H9 (cell line): Measurements from ENCODE around the gene THSD7A. TPM values are rescaled to one million over a fixed set of nuclear protein-coding genes. Genes with fewer than 3 reads are reported as not detected.

Experiments used
- DNase-seq: peaks from one replicate; pipeline ENCODE4 v3.0.0-alpha.2; 2017
- H2AFZ ChIP-seq: one replicate; pipeline ENCODE4 v1.6.1; 2013; ENCODE audit warnings: mild to moderate bottlenecking, low read length, control low read depth, moderate library complexity
- H2AK5ac ChIP-seq: 2 replicates; pipeline ENCODE4 v1.6.1; 2013; ENCODE audit warnings: low read length, control low read depth, mixed read lengths; ENCODE audit not compliant: insufficient read length
- H2BK120ac ChIP-seq: one replicate; pipeline ENCODE4 v1.6.1; 2013; ENCODE audit warnings: low read depth, mild to moderate bottlenecking, low read length, control low read depth, inconsistent platforms; ENCODE audit not compliant: poor library complexity, severe bottlenecking
- H2BK12ac ChIP-seq: 2 replicates; pipeline ENCODE4 v1.6.1; 2013; ENCODE audit warnings: low read length, control low read depth, mixed read lengths, low read depth; ENCODE audit not compliant: insufficient read length
- H2BK15ac ChIP-seq: 2 replicates; pipeline ENCODE4 v1.6.1; 2013; ENCODE audit warnings: low read depth, low read length, control low read depth
- H2BK20ac ChIP-seq: one replicate; pipeline ENCODE4 v1.6.1; 2013; ENCODE audit warnings: low read depth, mild to moderate bottlenecking, low read length, control low read depth, inconsistent platforms; ENCODE audit not compliant: poor library complexity, severe bottlenecking
- H2BK5ac ChIP-seq: 2 replicates; pipeline ENCODE4 v1.6.1; 2013; ENCODE audit warnings: low read length, control low read depth, mixed read lengths; ENCODE audit not compliant: insufficient read length
- H3K14ac ChIP-seq: 2 replicates; pipeline ENCODE4 v1.6.1; 2013; ENCODE audit warnings: low read length, control low read depth; ENCODE audit not compliant: insufficient read depth
- H3K18ac ChIP-seq: 2 replicates; pipeline ENCODE4 v1.6.1; 2013; ENCODE audit warnings: low read depth, mild to moderate bottlenecking, mixed read lengths, low read length, control low read depth; ENCODE audit not compliant: insufficient read length
- H3K23ac ChIP-seq: 2 replicates; pipeline ENCODE4 v1.6.1; 2013; ENCODE audit warnings: low read length, control low read depth, mixed read lengths, low read depth; ENCODE audit not compliant: insufficient read length
- H3K23me2 ChIP-seq: 2 replicates; pipeline ENCODE4 v1.6.1; 2013; ENCODE audit warnings: low read depth, mild to moderate bottlenecking, mixed read lengths, low read length, control low read depth; ENCODE audit not compliant: insufficient read length, poor library complexity, severe bottlenecking
- H3K27ac ChIP-seq: 2 replicates; pipeline ENCODE4 v1.5.1; 2013; ENCODE audit warnings: low read length, control low read depth, mixed read lengths, low read depth; ENCODE audit not compliant: insufficient read length
- H3K27me3 ChIP-seq: 2 replicates; pipeline ENCODE4 v1.6.1; 2013; ENCODE audit warnings: low read length, control low read depth, inconsistent platforms; ENCODE audit not compliant: insufficient read depth
- H3K4ac ChIP-seq: 2 replicates; pipeline ENCODE4 v1.6.1; 2013; ENCODE audit warnings: low read depth, mild to moderate bottlenecking, control low read depth, inconsistent platforms, low read length, moderate library complexity
- H3K4me1 ChIP-seq: 2 replicates; pipeline ENCODE4 v1.6.1; 2013; ENCODE audit warnings: low read length, control low read depth, inconsistent platforms; ENCODE audit not compliant: insufficient read depth
- H3K4me2 ChIP-seq: 2 replicates; pipeline ENCODE4 v1.6.1; 2013; ENCODE audit warnings: low read length, control low read depth, mixed read lengths; ENCODE audit not compliant: insufficient read length, insufficient read depth
- H3K56ac ChIP-seq: 2 replicates; pipeline ENCODE4 v1.6.1; 2013; ENCODE audit warnings: low read depth, mild to moderate bottlenecking, mixed read lengths, low read length, control low read depth; ENCODE audit not compliant: insufficient read length
- H3K79me1 ChIP-seq: 2 replicates; pipeline ENCODE4 v1.6.1; 2013; ENCODE audit warnings: low read depth, mild to moderate bottlenecking, moderate library complexity, low read length, control low read depth, inconsistent platforms; ENCODE audit not compliant: insufficient read depth, poor library complexity, severe bottlenecking
- H3K79me2 ChIP-seq: 2 replicates; pipeline ENCODE4 v1.6.1; 2013; ENCODE audit warnings: low read length, control low read depth, inconsistent platforms; ENCODE audit not compliant: insufficient read depth
- H3K9ac ChIP-seq: 2 replicates; pipeline ENCODE4 v1.6.1; 2013; ENCODE audit warnings: low read length, control low read depth, mixed read lengths; ENCODE audit not compliant: insufficient read length; ENCODE audit errors: extremely low read depth
- H3K9me3 ChIP-seq: one replicate; pipeline ENCODE4 v1.6.1; 2013; ENCODE audit warnings: low read depth, low read length, inconsistent platforms; ENCODE audit not compliant: control insufficient read depth
- H3T11ph ChIP-seq: one replicate; pipeline ENCODE4 v1.6.1; 2013; ENCODE audit warnings: mild to moderate bottlenecking, low read length, control low read depth, inconsistent platforms
- H4K20me1 ChIP-seq: one replicate; pipeline ENCODE4 v1.6.1; 2013; ENCODE audit not compliant: control insufficient read depth, insufficient read length, insufficient read depth
- H4K5ac ChIP-seq: 2 replicates; pipeline ENCODE4 v1.6.1; 2013; ENCODE audit warnings: low read depth, mild to moderate bottlenecking, mixed read lengths, low read length, control low read depth; ENCODE audit not compliant: insufficient read length
- H4K8ac ChIP-seq: replicated peaks from 2 replicates; pipeline ENCODE4 v1.6.1; 2013; ENCODE audit warnings: low read length, control low read depth, mixed read lengths, low read depth; ENCODE audit not compliant: insufficient read length
- H4K91ac ChIP-seq: 2 replicates; pipeline ENCODE4 v1.6.1; 2013; ENCODE audit warnings: low read depth, mild to moderate bottlenecking, moderate library complexity, mixed read lengths, low read length, control low read depth; ENCODE audit not compliant: insufficient read length
- H3K27ac Mint-ChIP-seq, 3 experiments: 2 replicates in 2 of 3; 3 replicates in 1 of 3; pipeline ENCODE4 v1.8.0; 2020 to 2021; ENCODE audit warnings: mixed read lengths in 3 of 3, mild to moderate bottlenecking in 1 of 3, moderate library complexity in 1 of 3
- H3K27me3 Mint-ChIP-seq: 2 replicates; pipeline ENCODE4 v1.8.0; 2021; ENCODE audit warnings: low read depth, mild to moderate bottlenecking, moderate library complexity, mixed read lengths
- H3K36me3 Mint-ChIP-seq, 3 experiments: 2 replicates in 2 of 3; 3 replicates in 1 of 3; pipeline ENCODE4 v1.8.0; 2020 to 2021; ENCODE audit warnings: low read depth in 3 of 3, mixed read lengths in 3 of 3; ENCODE audit not compliant: insufficient read depth in 1 of 3
- H3K4me1 Mint-ChIP-seq, 2 experiments: 2 replicates each; pipeline ENCODE4 v1.8.0; 2020; ENCODE audit warnings: mixed read lengths in 2 of 2
- H3K4me3 Mint-ChIP-seq, 2 experiments: 2 replicates in 1 of 2; 3 replicates in 1 of 2; pipeline ENCODE4 v1.8.0; 2020 to 2021; ENCODE audit warnings: mild to moderate bottlenecking in 2 of 2, mixed read lengths in 2 of 2, moderate library complexity in 1 of 2
- H3K9me3 Mint-ChIP-seq, 2 experiments: 2 replicates in 1 of 2; 3 replicates in 1 of 2; pipeline ENCODE4 v1.8.0; 2020; ENCODE audit warnings: mild to moderate bottlenecking in 2 of 2, mixed read lengths in 2 of 2, moderate library complexity in 1 of 2
- WGBS: extraction: QIAGEN DNeasy Blood & Tissue Kit; methylation state at CpG from one replicate; pipeline ENCODE4 v1.1.7; 2013; ENCODE audit warnings: missing lambda C conversion rate, low lambda C conversion rate, mixed read lengths; ENCODE audit not compliant: insufficient read length; ENCODE audit errors: extremely low coverage; 5-methylcytosine and 5-hydroxymethylcytosine counted together
- total RNA-seq: library from RNA; stranded (reverse); gene quantifications from 2 replicates; pipeline ENCODE4 v1.2.1, GENCODE V29; 2021
- TF ChIP-seq, protein P1 (sequence below): fragments of 200-600 bp; sonication (generic); conservative IDR thresholded peaks from 3 replicates; pipeline ENCODE4 v1.8.0; 2021; ENCODE audit warnings: antibody characterized with exemption, mild to moderate bottlenecking

Gene THSD7A
- total RNA-seq, 1 experiment from 2014 or later = 0.42 TPM

GRCh38 chr7:11505471-11505985 lies 326.5 kb downstream of the THSD7A start:
- no peak overlapping the region for H3K9ac ChIP-seq
- no peak overlapping the region for H2BK15ac ChIP-seq
- H3K79me1 ChIP-seq = no peaks in the 10 kb centered on the region
- DNase-seq = no peak
- H3K27ac Mint-ChIP-seq = no peak overlapping the region
- no peak overlapping the region for H2AK5ac ChIP-seq
- peaks cover 25 to 39% (median 28%) of the 10 kb centered on the region in 3 experiments for H3K36me3 Mint-ChIP-seq
- no peak overlapping the region for H4K5ac ChIP-seq
- H3K79me2 ChIP-seq = no peaks in the 10 kb centered on the region
- H3K56ac ChIP-seq = no peak overlapping the region
- no peak overlapping the region for H2BK20ac ChIP-seq
- no peak overlapping the region for H4K8ac ChIP-seq
- H3K4me2 ChIP-seq = no peak overlapping the region
- no peak overlapping the region for H4K91ac ChIP-seq
- TF ChIP-seq, protein P1, sequence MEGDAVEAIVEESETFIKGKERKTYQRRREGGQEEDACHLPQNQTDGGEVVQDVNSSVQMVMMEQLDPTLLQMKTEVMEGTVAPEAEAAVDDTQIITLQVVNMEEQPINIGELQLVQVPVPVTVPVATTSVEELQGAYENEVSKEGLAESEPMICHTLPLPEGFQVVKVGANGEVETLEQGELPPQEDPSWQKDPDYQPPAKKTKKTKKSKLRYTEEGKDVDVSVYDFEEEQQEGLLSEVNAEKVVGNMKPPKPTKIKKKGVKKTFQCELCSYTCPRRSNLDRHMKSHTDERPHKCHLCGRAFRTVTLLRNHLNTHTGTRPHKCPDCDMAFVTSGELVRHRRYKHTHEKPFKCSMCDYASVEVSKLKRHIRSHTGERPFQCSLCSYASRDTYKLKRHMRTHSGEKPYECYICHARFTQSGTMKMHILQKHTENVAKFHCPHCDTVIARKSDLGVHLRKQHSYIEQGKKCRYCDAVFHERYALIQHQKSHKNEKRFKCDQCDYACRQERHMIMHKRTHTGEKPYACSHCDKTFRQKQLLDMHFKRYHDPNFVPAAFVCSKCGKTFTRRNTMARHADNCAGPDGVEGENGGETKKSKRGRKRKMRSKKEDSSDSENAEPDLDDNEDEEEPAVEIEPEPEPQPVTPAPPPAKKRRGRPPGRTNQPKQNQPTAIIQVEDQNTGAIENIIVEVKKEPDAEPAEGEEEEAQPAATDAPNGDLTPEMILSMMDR = no peak
- no peaks in the 10 kb centered on the region for H3K9me3 ChIP-seq
- no peaks in the 10 kb centered on the region for H3K27me3 ChIP-seq
- H3K27me3 Mint-ChIP-seq = no peaks in the 10 kb centered on the region
- H4K20me1 ChIP-seq = no peaks in the 10 kb centered on the region
- no peak overlapping the region for H2AFZ ChIP-seq
- H3K27ac ChIP-seq = no peak overlapping the region
- no peak overlapping the region for H2BK120ac ChIP-seq
- peaks cover 30 to 31% of the 10 kb centered on the region in 2 experiments for H3K4me1 Mint-ChIP-seq
- H3K18ac ChIP-seq = no peak overlapping the region
- H2BK5ac ChIP-seq = no peak overlapping the region
- no peak overlapping the region for H3T11ph ChIP-seq
- peaks cover 4% of the 10 kb centered on the region; the same call in 1 of the 2 replicates for H3K4me1 ChIP-seq
- no peak overlapping the region for H3K4me3 Mint-ChIP-seq
- H3K14ac ChIP-seq = no peak overlapping the region
- no peaks in the 10 kb centered on the region for H3K23me2 ChIP-seq
- peaks cover 32 to 36% of the 10 kb centered on the region in 2 experiments for H3K9me3 Mint-ChIP-seq
- no peak overlapping the region for H2BK12ac ChIP-seq
- no CpG with 5 or more reads among the region's 3 CpGs for WGBS
- H3K23ac ChIP-seq = no peak overlapping the region
- H3K4ac ChIP-seq = no peak overlapping the region
